ENCODE measurements around the gene SFTPA1.
A peak's percentile ranks its signal among the peaks of the same experiment; 100 is the strongest.

GRCh38 chr10:79562135-79562756, 48.5 kb upstream of the SFTPA1 start:
- TF ChIP-seq, protein P1, sequence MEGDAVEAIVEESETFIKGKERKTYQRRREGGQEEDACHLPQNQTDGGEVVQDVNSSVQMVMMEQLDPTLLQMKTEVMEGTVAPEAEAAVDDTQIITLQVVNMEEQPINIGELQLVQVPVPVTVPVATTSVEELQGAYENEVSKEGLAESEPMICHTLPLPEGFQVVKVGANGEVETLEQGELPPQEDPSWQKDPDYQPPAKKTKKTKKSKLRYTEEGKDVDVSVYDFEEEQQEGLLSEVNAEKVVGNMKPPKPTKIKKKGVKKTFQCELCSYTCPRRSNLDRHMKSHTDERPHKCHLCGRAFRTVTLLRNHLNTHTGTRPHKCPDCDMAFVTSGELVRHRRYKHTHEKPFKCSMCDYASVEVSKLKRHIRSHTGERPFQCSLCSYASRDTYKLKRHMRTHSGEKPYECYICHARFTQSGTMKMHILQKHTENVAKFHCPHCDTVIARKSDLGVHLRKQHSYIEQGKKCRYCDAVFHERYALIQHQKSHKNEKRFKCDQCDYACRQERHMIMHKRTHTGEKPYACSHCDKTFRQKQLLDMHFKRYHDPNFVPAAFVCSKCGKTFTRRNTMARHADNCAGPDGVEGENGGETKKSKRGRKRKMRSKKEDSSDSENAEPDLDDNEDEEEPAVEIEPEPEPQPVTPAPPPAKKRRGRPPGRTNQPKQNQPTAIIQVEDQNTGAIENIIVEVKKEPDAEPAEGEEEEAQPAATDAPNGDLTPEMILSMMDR (conservative IDR thresholded peaks at IDR 0.05; ENCODE audit: low read depth in 2 of 2): peak; percentile 98 to 99
- TF ChIP-seq EZH2phosphoT487 (IDR thresholded peaks at IDR 0.05; ENCODE audit: unreplicated experiment): no peak
- TF ChIP-seq POLR2AphosphoS5 (IDR thresholded peaks at IDR 0.05; ENCODE audit: low read depth): no peak
- TF ChIP-seq, protein P2, sequence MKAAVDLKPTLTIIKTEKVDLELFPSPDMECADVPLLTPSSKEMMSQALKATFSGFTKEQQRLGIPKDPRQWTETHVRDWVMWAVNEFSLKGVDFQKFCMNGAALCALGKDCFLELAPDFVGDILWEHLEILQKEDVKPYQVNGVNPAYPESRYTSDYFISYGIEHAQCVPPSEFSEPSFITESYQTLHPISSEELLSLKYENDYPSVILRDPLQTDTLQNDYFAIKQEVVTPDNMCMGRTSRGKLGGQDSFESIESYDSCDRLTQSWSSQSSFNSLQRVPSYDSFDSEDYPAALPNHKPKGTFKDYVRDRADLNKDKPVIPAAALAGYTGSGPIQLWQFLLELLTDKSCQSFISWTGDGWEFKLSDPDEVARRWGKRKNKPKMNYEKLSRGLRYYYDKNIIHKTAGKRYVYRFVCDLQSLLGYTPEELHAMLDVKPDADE (IDR thresholded peaks at IDR 0.05): no peak
- no peak for TF ChIP-seq REST (IDR thresholded peaks at IDR 0.05; ENCODE audit: unreplicated experiment)
- no peak for TF ChIP-seq EZH2 (IDR thresholded peaks at IDR 0.05; ENCODE audit: low read depth, unreplicated experiment)
- no peak for TF ChIP-seq ZNF114 (CRISPR knock-in tag; IDR thresholded peaks at IDR 0.05)
- TF ChIP-seq STAT1 (IDR thresholded peaks at IDR 0.05; ENCODE audit: unreplicated experiment): no peak
- no peak for TF ChIP-seq ZNF462 (CRISPR knock-in tag; IDR thresholded peaks at IDR 0.05)
- no peak for TF ChIP-seq CREB1 (CRISPR knock-in tag; IDR thresholded peaks at IDR 0.05; ENCODE audit: low read depth)
- TF ChIP-seq ZNF331 (CRISPR knock-in tag; IDR thresholded peaks at IDR 0.05; ENCODE audit: low read depth): no peak

All from GM23338 (cell line).